Nephron (organoid): ENCODE results near the gene SCGN.

Experiments
- H3K27ac Mint-ChIP-seq, 3 experiments: 2 replicates each; pipeline ENCODE4 v1.8.0; 2020; ENCODE audit warnings: mixed read lengths in 3 of 3, mild to moderate bottlenecking in 2 of 3, moderate library complexity in 1 of 3
- H3K27me3 Mint-ChIP-seq: 2 replicates; pipeline ENCODE4 v1.8.0; 2021; ENCODE audit warnings: low read depth, mild to moderate bottlenecking, moderate library complexity, mixed read lengths
- H3K36me3 Mint-ChIP-seq: 2 replicates; pipeline ENCODE4 v1.8.0; 2020; ENCODE audit warnings: low read depth, mixed read lengths
- H3K4me1 Mint-ChIP-seq: 2 replicates; pipeline ENCODE4 v1.8.0; 2020; ENCODE audit warnings: mixed read lengths
- H3K4me3 Mint-ChIP-seq, 3 experiments: 2 replicates each; pipeline ENCODE4 v1.8.0; 2020; ENCODE audit warnings: mild to moderate bottlenecking in 3 of 3, mixed read lengths in 3 of 3, moderate library complexity in 2 of 3
- H3K9me3 Mint-ChIP-seq: 2 replicates; pipeline ENCODE4 v1.8.0; 2020; ENCODE audit warnings: mixed read lengths
- TF ChIP-seq, protein P1 (sequence below), 3 experiments: fragments of 200-600 bp; sonication (generic); IDR thresholded peaks; one replicate each; pipeline ENCODE4 v1.5.0; 2021; ENCODE audit warnings: antibody characterized with exemption in 3 of 3; ENCODE audit not compliant: unreplicated experiment in 3 of 3

Gene SCGN

DNA sequence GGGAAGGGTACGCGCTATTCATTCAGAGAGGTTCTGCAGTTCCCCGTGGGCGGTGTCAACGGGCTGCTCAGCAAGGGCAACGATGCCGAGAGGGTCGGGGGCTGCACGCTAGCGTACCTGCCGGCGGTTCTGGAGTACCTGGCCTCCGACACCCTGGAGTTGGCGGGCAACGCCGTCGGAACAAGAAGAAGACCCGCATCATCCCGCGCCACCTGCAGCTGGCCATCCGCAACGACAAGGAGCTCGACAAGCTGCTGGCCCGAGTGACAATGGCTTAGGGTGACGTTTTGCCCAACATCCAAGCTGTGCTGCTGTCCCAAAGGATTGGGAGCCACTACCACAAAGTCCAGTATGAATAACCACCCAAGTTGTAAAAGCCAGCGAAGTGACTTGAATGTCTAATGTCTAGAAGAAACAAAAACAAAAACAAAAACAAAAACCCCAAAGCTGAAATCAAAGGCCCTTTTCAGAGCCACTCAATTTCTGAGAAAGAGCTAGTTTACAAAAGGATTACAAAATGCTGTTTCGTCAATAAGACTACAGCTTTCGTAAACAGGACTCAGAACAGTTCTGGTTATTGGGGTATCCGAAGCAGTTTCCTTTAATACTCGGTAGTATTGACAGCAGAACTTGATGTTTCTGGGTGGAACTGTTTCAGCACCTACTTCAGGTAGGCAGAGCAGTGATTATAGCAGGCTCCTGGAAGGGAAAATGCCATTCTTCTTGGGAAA, 80.6 kb downstream of the SCGN start:
- Mint-ChIP-seq H3K27me3 (peaks cover 4% of the 10 kb centered on the region), H3K9me3 (peaks cover 19% of the 10 kb centered on the region), H3K4me1 (no peaks in the 10 kb centered on the region), H3K27ac (no peak overlapping the region), H3K36me3 (no peaks in the 10 kb centered on the region), H3K4me3 (no peak overlapping the region)
- TF ChIP-seq, protein P1, sequence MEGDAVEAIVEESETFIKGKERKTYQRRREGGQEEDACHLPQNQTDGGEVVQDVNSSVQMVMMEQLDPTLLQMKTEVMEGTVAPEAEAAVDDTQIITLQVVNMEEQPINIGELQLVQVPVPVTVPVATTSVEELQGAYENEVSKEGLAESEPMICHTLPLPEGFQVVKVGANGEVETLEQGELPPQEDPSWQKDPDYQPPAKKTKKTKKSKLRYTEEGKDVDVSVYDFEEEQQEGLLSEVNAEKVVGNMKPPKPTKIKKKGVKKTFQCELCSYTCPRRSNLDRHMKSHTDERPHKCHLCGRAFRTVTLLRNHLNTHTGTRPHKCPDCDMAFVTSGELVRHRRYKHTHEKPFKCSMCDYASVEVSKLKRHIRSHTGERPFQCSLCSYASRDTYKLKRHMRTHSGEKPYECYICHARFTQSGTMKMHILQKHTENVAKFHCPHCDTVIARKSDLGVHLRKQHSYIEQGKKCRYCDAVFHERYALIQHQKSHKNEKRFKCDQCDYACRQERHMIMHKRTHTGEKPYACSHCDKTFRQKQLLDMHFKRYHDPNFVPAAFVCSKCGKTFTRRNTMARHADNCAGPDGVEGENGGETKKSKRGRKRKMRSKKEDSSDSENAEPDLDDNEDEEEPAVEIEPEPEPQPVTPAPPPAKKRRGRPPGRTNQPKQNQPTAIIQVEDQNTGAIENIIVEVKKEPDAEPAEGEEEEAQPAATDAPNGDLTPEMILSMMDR (IDR thresholded peaks at IDR 0.05; ENCODE audit: unreplicated experiment in 3 of 3): no peak

DNA sequence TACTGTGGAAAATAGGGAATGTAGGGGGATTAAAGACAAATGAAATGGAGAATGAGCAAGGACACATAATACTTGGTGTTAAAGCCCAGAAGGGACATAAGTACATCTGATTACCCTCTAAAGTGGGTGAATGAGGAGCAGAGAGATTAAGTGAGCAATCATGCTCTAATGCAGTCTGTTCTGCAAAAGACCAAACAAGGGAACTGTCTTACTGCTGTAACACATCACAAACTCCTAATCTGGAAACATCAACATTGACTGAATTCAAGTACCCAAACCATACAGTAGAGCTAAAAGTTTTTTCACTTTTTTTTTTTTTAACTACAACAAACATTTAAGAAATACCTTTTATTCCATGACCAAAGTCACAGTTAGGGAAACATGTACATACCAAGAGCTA, 83.2 kb downstream of the SCGN start:
- Mint-ChIP-seq H3K4me3 (no peak overlapping the region), H3K4me1 (no peaks in the 10 kb centered on the region), H3K36me3 (no peaks in the 10 kb centered on the region), H3K27ac (no peak overlapping the region), H3K9me3 (peaks cover 25% of the 10 kb centered on the region), H3K27me3 (no peaks in the 10 kb centered on the region)
- TF ChIP-seq, protein P1 (IDR thresholded peaks at IDR 0.05; ENCODE audit: unreplicated experiment in 3 of 3): no peak

DNA sequence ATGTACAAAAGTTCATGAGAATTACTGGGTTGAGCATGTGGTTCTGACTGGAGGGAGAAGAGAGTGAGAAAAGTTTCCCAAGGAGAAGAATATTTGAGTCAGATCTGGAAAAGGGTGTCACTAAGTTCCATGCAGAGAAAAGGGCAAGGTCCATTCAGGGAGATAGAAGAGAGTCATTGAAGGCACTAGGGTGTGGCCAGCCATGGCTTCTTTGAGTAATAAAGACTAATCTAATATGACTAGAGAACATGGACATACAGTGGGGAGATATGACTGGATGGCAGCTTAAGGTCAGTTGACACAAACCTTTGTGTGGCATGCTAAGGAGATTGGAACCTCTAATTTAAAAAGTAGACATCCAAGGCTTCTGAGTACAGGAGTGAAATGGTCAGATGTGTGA, 91.9 kb downstream of the SCGN start:
- no peaks in the 10 kb centered on the region for H3K4me1 Mint-ChIP-seq
- peaks cover 3% of the 10 kb centered on the region for H3K9me3 Mint-ChIP-seq
- no peak overlapping the region for H3K4me3 Mint-ChIP-seq
- TF ChIP-seq, protein P1 (IDR thresholded peaks at IDR 0.05; ENCODE audit: unreplicated experiment in 3 of 3): no peak
- no peak overlapping the region for H3K27ac Mint-ChIP-seq
- H3K36me3 Mint-ChIP-seq: no peaks in the 10 kb centered on the region
- no peaks in the 10 kb centered on the region for H3K27me3 Mint-ChIP-seq

DNA sequence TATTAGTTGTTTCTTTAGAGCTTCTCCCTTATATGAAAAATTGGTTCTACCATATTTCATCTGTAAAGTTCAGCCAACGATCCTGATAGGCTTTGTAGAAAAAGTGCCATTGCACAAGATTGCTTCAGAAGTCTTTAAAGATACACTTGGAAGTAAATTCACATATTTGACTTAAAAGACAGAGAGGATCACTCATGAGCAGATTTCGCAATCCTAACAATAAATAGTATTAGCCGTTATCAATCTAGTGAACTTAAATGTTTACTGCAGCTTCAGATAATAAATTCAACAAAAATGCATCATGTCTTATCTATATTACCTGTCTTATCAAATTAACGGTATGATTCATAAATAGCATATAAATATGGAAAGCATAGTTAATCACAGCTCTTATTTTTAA, 93.8 kb downstream of the SCGN start:
- Mint-ChIP-seq H3K27me3 (no peaks in the 10 kb centered on the region), H3K4me3 (no peak overlapping the region), H3K27ac (no peak overlapping the region), H3K9me3 (no peaks in the 10 kb centered on the region), H3K36me3 (no peaks in the 10 kb centered on the region), H3K4me1 (no peaks in the 10 kb centered on the region)
- TF ChIP-seq, protein P1 (IDR thresholded peaks at IDR 0.05; ENCODE audit: unreplicated experiment in 3 of 3): no peak

DNA sequence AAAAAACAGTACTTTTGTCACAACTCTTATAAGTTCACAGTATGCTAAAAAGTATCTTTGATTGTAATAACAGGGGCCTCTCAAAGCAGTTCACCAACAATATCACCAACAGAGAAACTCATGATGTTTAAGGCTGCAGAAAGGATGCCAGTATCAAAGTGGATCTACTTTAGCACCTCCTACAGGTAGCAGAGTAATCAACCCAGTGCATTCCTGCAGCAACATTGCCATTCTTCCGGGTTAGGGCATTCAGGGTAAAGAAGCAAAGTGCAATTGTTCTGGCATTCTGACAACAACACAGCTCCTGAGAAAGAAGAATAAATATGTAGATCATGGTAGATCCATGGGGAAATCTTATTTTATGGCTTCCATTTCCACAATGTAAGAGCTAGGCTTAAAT, 95.0 kb downstream of the SCGN start:
- H3K9me3 Mint-ChIP-seq: no peaks in the 10 kb centered on the region
- no peaks in the 10 kb centered on the region for H3K36me3 Mint-ChIP-seq
- no peak overlapping the region for H3K4me3 Mint-ChIP-seq
- no peaks in the 10 kb centered on the region for H3K27me3 Mint-ChIP-seq
- TF ChIP-seq, protein P1 (IDR thresholded peaks at IDR 0.05; ENCODE audit: unreplicated experiment in 3 of 3): no peak
- H3K27ac Mint-ChIP-seq: no peak overlapping the region
- no peaks in the 10 kb centered on the region for H3K4me1 Mint-ChIP-seq

DNA sequence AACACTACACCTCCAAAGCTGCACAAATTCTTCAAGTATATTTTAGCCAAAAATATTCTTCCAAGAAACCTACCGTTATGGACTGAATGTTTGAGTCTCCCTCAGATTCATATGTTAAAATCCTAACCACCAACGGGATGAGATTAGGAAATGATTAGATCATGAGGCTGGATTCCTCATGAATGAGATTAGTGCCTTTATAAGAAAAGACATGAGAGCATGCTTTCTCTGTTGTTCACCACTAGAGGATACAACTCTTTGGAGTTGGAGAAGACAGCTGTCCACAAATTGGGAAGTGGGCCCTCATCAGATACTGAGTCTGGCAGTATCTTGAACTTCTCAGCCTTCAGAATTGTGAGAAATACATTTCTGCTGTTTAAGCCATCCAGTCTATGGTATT, 95.5 kb downstream of the SCGN start:
- no peak overlapping the region for H3K27ac Mint-ChIP-seq
- no peak overlapping the region for H3K4me3 Mint-ChIP-seq
- H3K27me3 Mint-ChIP-seq: no peaks in the 10 kb centered on the region
- H3K4me1 Mint-ChIP-seq: no peaks in the 10 kb centered on the region
- TF ChIP-seq, protein P1 (IDR thresholded peaks at IDR 0.05; ENCODE audit: unreplicated experiment in 3 of 3): no peak
- H3K36me3 Mint-ChIP-seq: no peaks in the 10 kb centered on the region
- no peaks in the 10 kb centered on the region for H3K9me3 Mint-ChIP-seq
